ENCODE measurements around the gene FARSA. TPM values are rescaled to one million over a fixed set of nuclear protein-coding genes. Genes with fewer than 3 reads are reported as not detected.

FARSA gene
- 39.0 and 40.7 TPM in 2 replicates for polyA plus RNA-seq

DNA sequence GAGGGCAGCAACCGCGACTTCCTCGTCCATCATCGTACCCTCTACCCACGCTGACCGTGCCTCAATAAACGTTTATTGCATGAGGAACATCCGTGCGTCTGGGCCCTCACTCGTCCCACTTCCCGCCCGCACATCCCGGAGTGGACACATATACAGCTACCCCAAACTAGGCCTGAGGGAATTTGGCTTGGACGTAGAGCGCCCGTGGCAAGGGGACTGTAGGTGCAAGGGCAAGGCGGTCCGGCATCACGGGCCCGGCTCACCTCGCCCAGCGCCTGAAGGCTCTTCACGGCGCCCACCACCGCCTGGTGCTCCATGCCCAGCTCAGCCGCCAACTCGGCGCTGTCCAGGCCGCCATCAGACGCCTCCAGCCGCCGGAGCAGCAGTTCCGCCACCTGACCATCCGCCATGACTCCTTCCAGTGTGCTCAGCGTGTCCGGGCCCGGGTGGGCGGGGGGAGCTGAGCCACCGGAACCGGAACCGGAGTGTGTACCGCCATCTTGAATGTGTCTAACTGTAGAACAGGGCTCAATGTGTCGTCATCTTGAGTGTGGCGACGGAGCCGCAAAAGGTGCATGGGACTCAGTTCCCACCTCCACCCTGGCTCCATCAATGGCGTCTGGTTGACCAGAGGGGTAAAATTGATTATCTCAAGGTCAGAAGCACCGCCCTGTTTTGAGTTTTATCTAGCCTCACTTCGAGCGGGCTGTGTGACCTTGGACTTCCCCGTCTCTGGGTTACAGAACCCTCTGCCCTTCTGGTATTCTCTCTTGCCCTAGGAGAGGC is at the start of gene FARSA:
Gene FARSA, minus strand, starts transcription at position 425 of the 786 bp plus-strand sequence. Its CDS starts 15 bp downstream, at position 410.

DNA sequence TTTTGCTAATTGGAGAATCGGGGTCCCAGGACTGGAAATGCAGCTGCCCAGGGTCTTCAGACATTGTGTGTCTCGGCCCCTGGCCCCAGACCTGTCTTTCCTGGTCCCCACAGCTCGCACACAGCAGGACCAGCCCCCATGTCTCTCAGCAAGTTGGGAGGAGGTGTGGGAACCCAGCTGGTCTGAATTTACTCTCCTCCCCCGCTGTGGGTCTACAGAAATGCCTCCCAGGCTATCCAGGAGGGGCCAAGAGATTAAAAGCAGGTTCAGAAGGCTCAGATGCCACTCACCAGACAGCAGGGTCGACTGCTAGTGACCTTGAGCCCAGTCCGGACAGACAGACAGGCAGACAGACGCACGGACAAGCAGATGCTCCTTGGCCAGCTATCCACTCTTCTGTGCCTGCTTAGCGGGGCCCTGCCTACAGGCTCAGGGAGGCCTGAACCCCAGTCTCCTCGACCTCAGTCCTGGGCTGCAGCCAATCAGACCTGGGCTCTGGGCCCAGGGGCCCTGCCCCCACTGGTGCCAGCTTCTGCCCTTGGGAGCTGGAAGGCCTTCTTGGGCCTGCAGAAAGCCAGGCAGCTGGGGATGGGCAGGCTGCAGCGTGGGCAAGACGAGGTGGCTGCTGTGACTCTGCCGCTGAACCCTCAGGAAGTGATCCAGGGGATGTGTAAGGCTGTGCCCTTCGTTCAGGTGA is 35.9 kb upstream of the FARSA start, which contains the start of gene DAND5:
Gene DAND5, plus strand, starts transcription at position 285 of the 697 bp plus-strand sequence. Its CDS starts 85 bp downstream, at position 370.

DNA sequence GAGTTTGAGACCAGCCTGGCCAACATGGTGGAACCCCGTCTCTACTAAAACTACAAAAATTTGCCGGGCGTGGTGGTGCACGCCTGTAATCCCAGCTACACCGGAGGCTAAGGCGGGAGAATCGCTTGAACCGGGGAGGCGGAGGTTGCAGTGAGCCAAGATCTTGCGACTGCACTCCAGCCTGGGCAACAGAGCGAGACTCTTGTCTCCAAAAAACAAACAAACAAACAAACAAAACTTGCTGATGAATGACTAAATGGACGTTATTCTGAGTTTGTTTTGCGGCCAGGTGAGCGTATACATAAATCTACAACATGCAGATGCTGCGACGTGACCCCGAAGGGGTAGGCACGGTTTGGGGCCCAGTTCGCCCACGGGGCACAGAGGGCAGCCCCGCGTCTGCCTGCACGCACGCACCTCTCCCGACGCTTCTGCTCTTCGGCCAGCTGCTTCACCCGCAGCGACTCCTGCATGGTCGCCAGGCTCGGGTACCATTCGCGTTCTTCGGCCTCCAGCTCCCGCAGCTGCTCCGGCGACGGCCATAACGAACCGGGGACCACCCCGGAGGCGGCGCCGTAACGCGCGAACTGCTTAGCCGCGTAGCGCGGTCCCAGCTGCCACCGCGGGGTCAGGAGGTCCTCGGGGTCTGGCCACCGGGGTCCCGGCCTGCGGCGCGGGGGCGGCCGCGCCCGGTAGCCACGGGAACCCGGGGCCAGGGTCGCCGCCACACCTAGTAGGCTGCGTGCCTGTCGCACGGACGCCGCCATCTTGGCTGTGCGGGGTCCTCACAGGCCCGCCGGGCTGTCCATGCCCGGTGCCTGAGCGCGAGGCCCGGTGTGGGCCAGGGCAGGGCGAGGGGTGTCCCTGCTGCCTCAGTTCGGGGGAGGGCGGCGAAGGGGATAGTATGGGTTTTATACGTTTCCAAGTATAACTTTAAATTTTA is 23.2 kb upstream of the FARSA start, which contains the start of gene GADD45GIP1:
Gene GADD45GIP1, minus strand, starts transcription at position 778 of the 943 bp plus-strand sequence. Its CDS starts 11 bp downstream, at position 767.

DNA sequence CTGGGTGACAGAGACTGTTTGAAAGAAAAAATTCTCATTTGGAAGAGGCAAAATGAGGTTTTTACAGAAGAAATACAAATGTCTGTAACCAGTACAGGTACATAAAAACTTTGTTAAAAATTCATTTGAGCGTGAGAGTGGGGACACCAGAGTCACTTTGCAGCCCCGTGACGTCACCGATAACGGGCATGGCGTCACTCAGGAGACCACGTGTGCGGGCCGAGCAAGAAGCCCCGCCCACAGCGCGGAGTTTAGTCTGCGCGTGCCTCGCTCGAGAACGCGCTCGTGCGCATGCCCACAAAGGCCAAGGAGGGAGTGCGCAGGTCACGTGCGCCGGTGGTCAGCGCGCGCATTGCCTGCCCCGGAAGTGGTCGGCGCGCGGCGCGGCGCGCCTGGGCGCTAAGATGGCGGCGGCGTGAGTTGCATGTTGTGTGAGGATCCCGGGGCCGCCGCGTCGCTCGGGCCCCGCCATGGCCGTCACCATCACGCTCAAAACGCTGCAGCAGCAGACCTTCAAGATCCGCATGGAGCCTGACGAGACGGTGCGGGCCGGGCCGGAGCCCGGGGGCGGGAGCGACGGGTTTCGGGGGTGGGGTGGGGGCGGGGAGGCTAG is 12.1 kb upstream of the FARSA start, which contains the start of gene RAD23A:
Gene RAD23A, plus strand, starts transcription at position 384 of the 613 bp plus-strand sequence. Its CDS starts 87 bp downstream, at position 471.

DNA sequence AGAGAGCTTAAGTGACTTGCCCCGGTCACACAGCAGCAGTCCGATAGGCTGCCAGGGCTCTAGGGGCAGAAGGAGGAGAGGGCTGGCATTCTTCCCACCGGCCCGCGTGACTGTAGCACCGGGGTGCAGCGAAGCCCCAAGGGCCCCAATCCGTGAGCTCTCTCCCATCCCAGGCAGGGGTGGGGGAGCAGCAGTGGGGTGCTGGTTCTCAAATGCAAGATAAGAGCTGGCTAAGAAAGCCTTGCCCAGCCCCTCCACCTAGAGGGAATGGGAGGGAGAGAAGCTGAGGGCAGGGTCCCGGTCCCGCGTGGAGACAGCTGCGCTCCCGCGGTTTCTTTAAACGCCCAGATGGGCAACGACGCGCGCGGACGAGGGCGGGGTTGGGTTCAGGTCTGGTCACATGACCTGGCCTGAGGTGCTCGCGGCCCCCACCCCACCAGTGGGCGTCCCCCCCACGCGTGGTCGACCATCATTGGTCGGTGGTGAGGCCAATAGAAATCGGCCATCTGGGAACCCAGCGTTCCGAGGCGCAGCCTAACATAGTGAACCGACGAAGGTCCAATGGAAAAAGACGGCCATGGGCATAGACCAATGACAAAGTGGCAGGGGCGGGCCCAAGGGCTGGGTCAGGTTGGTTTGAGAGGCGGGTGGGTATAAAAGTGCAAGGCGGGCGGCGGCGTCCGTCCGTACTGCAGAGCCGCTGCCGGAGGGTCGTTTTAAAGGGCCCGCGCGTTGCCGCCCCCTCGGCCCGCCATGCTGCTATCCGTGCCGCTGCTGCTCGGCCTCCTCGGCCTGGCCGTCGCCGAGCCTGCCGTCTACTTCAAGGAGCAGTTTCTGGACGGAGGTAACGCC is 4.6 kb upstream of the FARSA start, which contains the start of gene CALR:
Gene CALR, plus strand, starts transcription at position 683 of the 852 bp plus-strand sequence. Its CDS starts 71 bp downstream, at position 754.

DNA sequence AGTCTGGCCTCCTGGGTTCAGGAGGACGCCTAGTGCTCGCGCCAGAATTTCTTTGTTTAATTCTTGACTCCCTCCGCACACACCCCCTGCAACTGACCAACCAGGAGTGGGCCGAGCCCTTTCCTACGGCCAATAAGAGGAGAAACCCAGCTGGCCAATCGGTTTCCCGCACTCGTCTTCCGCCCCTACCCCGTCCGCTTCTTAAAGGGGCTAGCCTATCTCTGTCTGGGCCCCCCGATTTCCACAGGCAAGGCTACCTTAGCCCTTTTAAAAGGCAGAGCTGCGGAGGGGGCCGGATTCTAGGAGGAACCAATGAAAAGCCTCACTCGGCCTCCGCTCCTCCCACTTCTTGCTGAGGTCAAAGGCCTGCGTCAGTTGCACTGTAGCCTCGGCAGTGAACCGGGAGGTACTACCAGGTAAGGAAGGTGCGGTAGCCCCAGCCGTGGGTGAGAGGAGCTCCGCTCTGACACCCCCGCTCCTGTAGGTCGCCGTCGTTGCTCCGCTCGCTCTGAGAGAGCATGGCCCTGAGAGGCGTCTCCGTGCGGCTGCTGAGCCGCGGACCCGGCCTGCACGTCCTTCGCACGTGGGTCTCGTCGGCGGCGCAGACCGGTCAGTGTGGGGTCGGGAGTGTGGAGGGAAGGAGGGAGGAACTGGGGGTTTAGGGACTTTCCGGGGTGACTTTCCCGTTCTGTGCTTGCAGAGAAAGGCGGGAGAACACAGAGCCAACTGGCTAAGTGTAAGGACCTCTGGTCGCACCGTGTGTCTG is 42.5 kb downstream of the FARSA start, which contains the start of gene GCDH:
Gene GCDH, plus strand, starts transcription at position 374 of the 766 bp plus-strand sequence. Its CDS starts 145 bp downstream, at position 519.

DNA sequence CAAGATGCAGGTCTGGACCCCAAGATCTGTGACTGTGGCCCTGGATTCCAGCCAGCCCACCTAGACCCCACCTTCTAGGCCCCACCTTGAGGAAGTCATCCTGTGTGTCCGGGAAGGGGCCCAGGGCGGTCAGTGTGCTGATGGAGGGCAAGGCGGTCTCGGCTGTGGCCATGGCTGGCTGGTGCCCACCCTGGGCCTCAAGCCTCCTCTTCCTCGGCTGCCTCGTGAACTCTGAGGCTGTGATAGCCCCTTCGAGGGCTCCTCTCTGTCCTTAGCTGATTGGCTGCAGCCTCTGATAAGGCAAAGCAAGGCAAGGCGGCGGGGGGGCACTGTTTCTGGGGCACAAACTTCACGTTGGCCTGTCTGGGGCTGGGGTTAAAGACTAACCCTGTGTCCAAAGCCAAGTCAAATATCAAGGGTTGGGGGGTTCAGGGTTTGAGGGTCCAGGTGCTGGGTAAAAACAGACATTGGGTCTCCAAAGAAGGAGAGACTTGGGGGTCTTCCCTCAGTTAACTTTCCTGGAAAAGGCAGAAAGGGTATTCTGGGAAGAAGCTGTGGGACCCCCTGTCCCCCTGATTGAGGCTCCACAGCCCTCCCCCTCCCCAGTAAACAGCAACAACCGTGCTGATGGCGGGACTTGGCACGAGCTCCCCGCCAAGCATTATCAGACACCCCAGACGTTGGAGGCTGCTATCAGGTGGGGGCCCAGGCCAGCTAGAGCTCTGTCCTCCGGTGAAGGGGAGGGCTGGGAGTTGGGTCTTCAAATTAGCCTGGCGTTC is 46.4 kb downstream of the FARSA start, which contains the start of gene KLF1:
Gene KLF1, minus strand, starts transcription at position 233 of the 779 bp plus-strand sequence. Its CDS starts 61 bp downstream, at position 172.

DNA sequence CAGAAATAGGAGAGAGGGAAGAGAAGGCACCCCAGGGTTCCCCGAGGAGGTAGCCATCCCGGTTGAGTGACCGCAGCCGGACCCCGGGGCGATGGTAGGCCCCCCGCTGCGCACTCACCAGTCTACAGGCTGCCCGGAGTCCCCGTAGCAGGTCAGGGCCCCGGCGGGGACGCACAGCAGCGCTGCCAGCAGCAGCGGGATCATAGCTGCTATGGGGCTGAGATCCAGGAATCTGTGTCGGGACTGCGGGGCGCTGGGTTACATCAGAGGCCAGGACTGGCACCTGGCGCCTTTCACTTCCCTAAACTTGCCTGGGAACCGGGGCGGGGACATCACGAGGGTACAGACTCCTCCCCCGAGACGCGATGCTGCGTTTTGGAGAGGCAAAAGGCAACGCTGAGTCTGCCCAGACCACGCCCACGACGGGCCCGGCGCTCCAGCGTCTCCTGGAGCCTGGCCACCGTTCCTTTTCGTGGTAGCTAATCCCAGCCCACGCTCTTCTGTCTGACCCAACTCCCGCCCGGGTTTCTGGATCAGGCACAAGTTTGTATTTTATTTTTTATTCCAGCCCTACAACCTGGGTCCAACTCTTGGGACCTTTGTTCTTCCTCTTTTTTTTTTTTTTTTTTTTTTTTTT is 52.2 kb downstream of the FARSA start, which contains the start of gene DNASE2:
Gene DNASE2, minus strand, starts transcription at position 278 of the 637 bp plus-strand sequence. Its CDS starts 74 bp downstream, at position 204.

Other genes starting within 250 kb of the FARSA start
- not detected in 2 replicates for gene GNG14, start 245.7 kb downstream of the FARSA start, polyA plus RNA-seq
- 0.31 and 0.50 TPM in 2 replicates for gene FBXW9, start 237.1 kb downstream of the FARSA start, polyA plus RNA-seq
- 31.5 and 39.0 TPM in 2 replicates for gene TNPO2, start 209.8 kb downstream of the FARSA start, polyA plus RNA-seq
- 64.1 and 73.9 TPM in 2 replicates for gene TRIR, start 199.0 kb downstream of the FARSA start, polyA plus RNA-seq
- 20.2 and 38.0 TPM in 2 replicates for gene GET3, start 196.2 kb downstream of the FARSA start, polyA plus RNA-seq
- gene BEST2, start 181.9 kb downstream of the FARSA start, polyA plus RNA-seq, result not detected in 2 replicates
- 16.2 and 27.2 TPM in 2 replicates for gene HOOK2, start 158.2 kb downstream of the FARSA start, polyA plus RNA-seq
- 1.1 TPM in 1 of 2 replicates, not detected in the other for gene JUNB, start 142.2 kb downstream of the FARSA start, polyA plus RNA-seq
- 1,541 and 1,786 TPM in 2 replicates for gene PRDX2, start 131.9 kb downstream of the FARSA start, polyA plus RNA-seq
- 3.0 TPM in 1 of 2 replicates, not detected in the other for gene THSD8, start 131.6 kb downstream of the FARSA start, polyA plus RNA-seq
- 0.42 and 6.5 TPM in 2 replicates for gene RNASEH2A, start 127.1 kb downstream of the FARSA start, polyA plus RNA-seq
- 8.2 TPM in 1 of 2 replicates, not detected in the other for gene RTBDN, start 99.1 kb downstream of the FARSA start, polyA plus RNA-seq
- gene MAST1, start 95.2 kb downstream of the FARSA start, polyA plus RNA-seq, result 2.5 and 5.0 TPM in 2 replicates
- gene DNASE2, start 52.3 kb downstream of the FARSA start, polyA plus RNA-seq, result 1.5 and 2.8 TPM in 2 replicates
- not detected in 2 replicates for gene KLF1, start 46.5 kb downstream of the FARSA start, polyA plus RNA-seq
- gene GCDH, start 42.6 kb downstream of the FARSA start, polyA plus RNA-seq, result 7.2 and 8.1 TPM in 2 replicates
- not detected in 2 replicates for gene SYCE2, start 14.4 kb downstream of the FARSA start, polyA plus RNA-seq
- 1,157 and 1,633 TPM in 2 replicates for gene CALR, start 4.9 kb upstream of the FARSA start, polyA plus RNA-seq
- gene RAD23A, start 12.2 kb upstream of the FARSA start, polyA plus RNA-seq, result 35.9 and 39.6 TPM in 2 replicates
- gene GADD45GIP1, start 23.5 kb upstream of the FARSA start, polyA plus RNA-seq, result 11.9 and 15.4 TPM in 2 replicates
- gene DAND5, start 35.9 kb upstream of the FARSA start, polyA plus RNA-seq, result not detected in 2 replicates
- 2.0 and 4.5 TPM in 2 replicates for gene NFIX, start 61.8 kb upstream of the FARSA start, polyA plus RNA-seq
- not detected in 2 replicates for gene LYL1, start 169.1 kb upstream of the FARSA start, polyA plus RNA-seq
- gene TRMT1, start 183.0 kb upstream of the FARSA start, polyA plus RNA-seq, result 1.7 and 3.5 TPM in 2 replicates
- 0.10 and 0.63 TPM in 2 replicates for gene NACC1, start 184.6 kb upstream of the FARSA start, polyA plus RNA-seq
- gene STX10, start 216.7 kb upstream of the FARSA start, polyA plus RNA-seq, result 0.60 and 7.2 TPM in 2 replicates
- 0.19 and 0.41 TPM in 2 replicates for gene IER2, start 216.7 kb upstream of the FARSA start, polyA plus RNA-seq

All from Purkinje cell (primary cell).